Measurements from ENCODE around the gene RALBP1. TPM values are rescaled to one million over a fixed set of nuclear protein-coding genes. Genes with fewer than 3 reads are reported as not detected.

RALBP1 gene
- total RNA-seq, 1 experiment from 2014 or later, result 66.2 TPM

DNA sequence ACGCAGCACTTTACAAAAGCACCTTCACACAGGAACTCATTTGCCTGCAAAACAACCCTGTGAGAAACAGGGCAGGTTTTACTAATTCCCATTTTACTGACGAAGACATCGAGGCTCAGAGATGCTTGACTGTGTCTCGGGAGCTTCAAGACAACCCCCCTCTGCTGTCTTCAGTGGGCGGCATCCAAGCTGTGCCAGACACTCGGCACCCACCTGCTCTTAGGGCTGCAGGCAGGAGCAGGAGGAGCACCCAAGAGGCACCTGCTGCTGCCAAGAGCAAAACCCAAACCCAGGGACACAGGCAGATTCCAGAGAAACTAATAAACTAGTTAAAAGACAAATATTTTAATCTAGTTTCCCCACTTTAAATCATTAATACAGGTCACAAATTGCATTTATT lies 71.2 kb downstream of the RALBP1 start:
- peaks cover 20 to 26% of the 10 kb centered on the region in 2 experiments for H3K36me3 ChIP-seq (ENCODE audit: control insufficient read depth in 1 of 2, insufficient read depth in 2 of 2, low read length in 2 of 2)
- no peak for DNase-seq (ENCODE audit: low read depth, low spot score)
- no peaks in the 10 kb centered on the region for H3K79me2 ChIP-seq (ENCODE audit: insufficient read depth, low read length)
- intact Hi-C loops (cut with micrococcal nuclease), result no loop called here
- ChIA-PET RAD21 (ENCODE audit: low non-redundant PET in 1 of 2, low total read pairs in 2 of 2, uncharacterized antibody in 2 of 2, unreplicated experiment in 2 of 2) (no interaction called here), CTCF (no interaction called here), POLR2A (no interaction called here)
- no TSS peak for BruUV-seq (replicated peaks)
- TF ChIP-seq YY1 (IDR thresholded peaks at IDR 0.05; ENCODE audit: extremely low read depth, insufficient replicate concordance, low read depth, low read length) (no peak), CEBPB (IDR thresholded peaks at IDR 0.05; ENCODE audit: low read depth) (no peak), EZH2 (IDR thresholded peaks at IDR 0.05) (no peak), TCF7L2 (IDR thresholded peaks at IDR 0.05; ENCODE audit: borderline replicate concordance, extremely low read depth, insufficient read depth, insufficient read length) (no peak), JUND (IDR thresholded peaks at IDR 0.05) (no peak), RAD21 (IDR thresholded peaks at IDR 0.05; ENCODE audit: low read depth) (no peak), ZNF274 (IDR thresholded peaks at IDR 0.05; ENCODE audit: low read depth, low read length) (no peak), ZFX (IDR thresholded peaks at IDR 0.05) (no peak), FOSL1 (IDR thresholded peaks at IDR 0.05; ENCODE audit: low read depth) (no peak), SRF (IDR thresholded peaks at IDR 0.05; ENCODE audit: low read depth) (no peak), SP1 (IDR thresholded peaks at IDR 0.05; ENCODE audit: low read depth) (no peak), EZH2phosphoT487 (IDR thresholded peaks at IDR 0.05; ENCODE audit: borderline replicate concordance) (no peak), POLR2A (IDR thresholded peaks at IDR 0.05; ENCODE audit: borderline replicate concordance, extremely low read depth, insufficient read depth, insufficient read length) (no peak), CBX3 (IDR thresholded peaks at IDR 0.05; ENCODE audit: low read depth) (no peak), POLR2AphosphoS5 (IDR thresholded peaks at IDR 0.05; ENCODE audit: low read depth, low read length) (no peak), EGR1 (IDR thresholded peaks at IDR 0.05; ENCODE audit: low read depth) (no peak)
- TF ChIP-seq, protein P1, sequence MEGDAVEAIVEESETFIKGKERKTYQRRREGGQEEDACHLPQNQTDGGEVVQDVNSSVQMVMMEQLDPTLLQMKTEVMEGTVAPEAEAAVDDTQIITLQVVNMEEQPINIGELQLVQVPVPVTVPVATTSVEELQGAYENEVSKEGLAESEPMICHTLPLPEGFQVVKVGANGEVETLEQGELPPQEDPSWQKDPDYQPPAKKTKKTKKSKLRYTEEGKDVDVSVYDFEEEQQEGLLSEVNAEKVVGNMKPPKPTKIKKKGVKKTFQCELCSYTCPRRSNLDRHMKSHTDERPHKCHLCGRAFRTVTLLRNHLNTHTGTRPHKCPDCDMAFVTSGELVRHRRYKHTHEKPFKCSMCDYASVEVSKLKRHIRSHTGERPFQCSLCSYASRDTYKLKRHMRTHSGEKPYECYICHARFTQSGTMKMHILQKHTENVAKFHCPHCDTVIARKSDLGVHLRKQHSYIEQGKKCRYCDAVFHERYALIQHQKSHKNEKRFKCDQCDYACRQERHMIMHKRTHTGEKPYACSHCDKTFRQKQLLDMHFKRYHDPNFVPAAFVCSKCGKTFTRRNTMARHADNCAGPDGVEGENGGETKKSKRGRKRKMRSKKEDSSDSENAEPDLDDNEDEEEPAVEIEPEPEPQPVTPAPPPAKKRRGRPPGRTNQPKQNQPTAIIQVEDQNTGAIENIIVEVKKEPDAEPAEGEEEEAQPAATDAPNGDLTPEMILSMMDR (IDR thresholded peaks at IDR 0.05 in 2 of 3, conservative IDR thresholded peaks at IDR 0.05 in 1 of 3; ENCODE audit: borderline replicate concordance in 1 of 3, insufficient read depth in 1 of 3, low read depth in 2 of 3, low read length in 2 of 3), result no peak
- TF ChIP-seq, protein P2, sequence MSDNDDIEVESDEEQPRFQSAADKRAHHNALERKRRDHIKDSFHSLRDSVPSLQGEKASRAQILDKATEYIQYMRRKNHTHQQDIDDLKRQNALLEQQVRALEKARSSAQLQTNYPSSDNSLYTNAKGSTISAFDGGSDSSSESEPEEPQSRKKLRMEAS (IDR thresholded peaks at IDR 0.05), result no peak
- TF ChIP-seq, protein P3, sequence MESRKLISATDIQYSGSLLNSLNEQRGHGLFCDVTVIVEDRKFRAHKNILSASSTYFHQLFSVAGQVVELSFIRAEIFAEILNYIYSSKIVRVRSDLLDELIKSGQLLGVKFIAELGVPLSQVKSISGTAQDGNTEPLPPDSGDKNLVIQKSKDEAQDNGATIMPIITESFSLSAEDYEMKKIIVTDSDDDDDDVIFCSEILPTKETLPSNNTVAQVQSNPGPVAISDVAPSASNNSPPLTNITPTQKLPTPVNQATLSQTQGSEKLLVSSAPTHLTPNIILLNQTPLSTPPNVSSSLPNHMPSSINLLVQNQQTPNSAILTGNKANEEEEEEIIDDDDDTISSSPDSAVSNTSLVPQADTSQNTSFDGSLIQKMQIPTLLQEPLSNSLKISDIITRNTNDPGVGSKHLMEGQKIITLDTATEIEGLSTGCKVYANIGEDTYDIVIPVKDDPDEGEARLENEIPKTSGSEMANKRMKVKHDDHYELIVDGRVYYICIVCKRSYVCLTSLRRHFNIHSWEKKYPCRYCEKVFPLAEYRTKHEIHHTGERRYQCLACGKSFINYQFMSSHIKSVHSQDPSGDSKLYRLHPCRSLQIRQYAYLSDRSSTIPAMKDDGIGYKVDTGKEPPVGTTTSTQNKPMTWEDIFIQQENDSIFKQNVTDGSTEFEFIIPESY (IDR thresholded peaks at IDR 0.05; ENCODE audit: extremely low read depth, insufficient replicate concordance, low read length), result no peak
- no peaks in the 10 kb centered on the region for H3K9me3 ChIP-seq (ENCODE audit: control insufficient read depth in 1 of 2, insufficient read depth in 1 of 2, low read depth in 1 of 2, low read length in 2 of 2)
- no peak overlapping the region for H3K9ac ChIP-seq (ENCODE audit: low read length)
- no peak overlapping the region for H3K27ac ChIP-seq (ENCODE audit: low read depth, low read length)
- H3K4me2 ChIP-seq (ENCODE audit: low read length), result no peak overlapping the region
- H2AFZ ChIP-seq (ENCODE audit: low read depth, low read length, poor library complexity, severe bottlenecking), result no peak overlapping the region
- ATAC-seq, result no peak
- no peak overlapping the region for H3K4me3 ChIP-seq (replicated peaks in 1 of 2; ENCODE audit: low read depth in 1 of 2, low read length in 2 of 2)
- H3K9me2 ChIP-seq (ENCODE audit: insufficient read depth), result no peaks in the 10 kb centered on the region
- H4K20me1 ChIP-seq (ENCODE audit: insufficient read depth), result no peaks in the 10 kb centered on the region
- no peaks in the 10 kb centered on the region for H3K27me3 ChIP-seq (ENCODE audit: insufficient read depth, low read length)
- H3K4me1 ChIP-seq (ENCODE audit: control insufficient read depth in 1 of 2, insufficient read depth in 2 of 2, low read length in 2 of 2), result no peaks in the 10 kb centered on the region
